Glutamatergic neuron (in vitro differentiated cells): ENCODE data around the gene HOTAIR. TPM values are rescaled to one million over a fixed set of nuclear protein-coding genes. Genes with fewer than 3 reads are reported as not detected.

ENCODE experiments used
- DNase-seq: peaks from one replicate; pipeline ENCODE4 v3.0.0; 2022
- H3K27ac Mint-ChIP-seq: one replicate; pipeline ENCODE4 v1.8.0; 2020; ENCODE audit warnings: mild to moderate bottlenecking, mixed read lengths, inconsistent platforms; ENCODE audit not compliant: unreplicated experiment
- H3K27me3 Mint-ChIP-seq: one replicate; pipeline ENCODE4 v1.8.0; 2020; ENCODE audit warnings: mild to moderate bottlenecking, moderate library complexity, mixed read lengths, inconsistent platforms; ENCODE audit not compliant: unreplicated experiment
- H3K36me3 Mint-ChIP-seq: one replicate; pipeline ENCODE4 v1.8.0; 2020; ENCODE audit warnings: mild to moderate bottlenecking, mixed read lengths, inconsistent platforms; ENCODE audit not compliant: unreplicated experiment
- H3K4me1 Mint-ChIP-seq: one replicate; pipeline ENCODE4 v1.8.0; 2020; ENCODE audit warnings: mild to moderate bottlenecking, low read depth, mixed read lengths, inconsistent platforms; ENCODE audit not compliant: unreplicated experiment
- H3K4me3 Mint-ChIP-seq: one replicate; pipeline ENCODE4 v1.8.0; 2020; ENCODE audit warnings: mild to moderate bottlenecking, mixed read lengths, inconsistent platforms; ENCODE audit not compliant: unreplicated experiment
- H3K9me3 Mint-ChIP-seq: one replicate; pipeline ENCODE4 v1.8.0; 2020; ENCODE audit warnings: mild to moderate bottlenecking, moderate library complexity, mixed read lengths, inconsistent platforms; ENCODE audit not compliant: unreplicated experiment
- total RNA-seq: library from RNA; stranded (reverse); fragmentation: NEBNext Ultra II Directional; extraction: Animal tissue kit (Norgen Biotek cat#: 25700); gene quantifications from one replicate; pipeline ENCODE4 v1.2.1, GENCODE V29; 2021; ENCODE audit not compliant: unreplicated experiment
- TF ChIP-seq, protein P1 (sequence below): fragments of 200-600 bp; sonication (generic); IDR thresholded peaks from one replicate; pipeline ENCODE4 v1.5.0; 2021; ENCODE audit not compliant: partially characterized antibody, unreplicated experiment

The HOTAIR gene
- total RNA-seq, 1 donor from 2014 or later, result not detected

DNA sequence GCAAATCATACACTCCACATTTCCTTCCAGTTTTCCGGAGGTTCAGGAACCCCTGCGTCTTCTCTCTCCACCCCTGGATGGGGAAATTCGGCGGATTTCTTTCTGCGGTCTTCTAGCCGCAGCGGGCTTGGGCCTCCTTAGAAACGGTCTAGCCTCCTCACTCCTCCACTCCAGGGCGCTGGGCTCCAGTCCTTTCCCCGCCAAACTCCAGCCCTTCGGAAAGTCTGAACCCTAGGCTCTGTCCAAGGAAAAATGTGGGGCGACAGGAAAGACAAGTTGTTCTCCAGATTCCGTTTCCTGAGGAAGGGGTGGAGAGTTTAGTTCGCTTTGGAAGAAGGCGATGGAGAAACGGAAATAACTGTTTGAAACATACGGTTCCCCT is 8.8 kb upstream of the HOTAIR start:
- Mint-ChIP-seq H3K27me3 (peaks cover 53% of the 10 kb centered on the region), H3K36me3 (no peaks in the 10 kb centered on the region), H3K9me3 (peaks cover 8% of the 10 kb centered on the region), H3K4me3 (no peak overlapping the region), H3K4me1 (no peaks in the 10 kb centered on the region), H3K27ac (no peak overlapping the region)
- TF ChIP-seq, protein P1, sequence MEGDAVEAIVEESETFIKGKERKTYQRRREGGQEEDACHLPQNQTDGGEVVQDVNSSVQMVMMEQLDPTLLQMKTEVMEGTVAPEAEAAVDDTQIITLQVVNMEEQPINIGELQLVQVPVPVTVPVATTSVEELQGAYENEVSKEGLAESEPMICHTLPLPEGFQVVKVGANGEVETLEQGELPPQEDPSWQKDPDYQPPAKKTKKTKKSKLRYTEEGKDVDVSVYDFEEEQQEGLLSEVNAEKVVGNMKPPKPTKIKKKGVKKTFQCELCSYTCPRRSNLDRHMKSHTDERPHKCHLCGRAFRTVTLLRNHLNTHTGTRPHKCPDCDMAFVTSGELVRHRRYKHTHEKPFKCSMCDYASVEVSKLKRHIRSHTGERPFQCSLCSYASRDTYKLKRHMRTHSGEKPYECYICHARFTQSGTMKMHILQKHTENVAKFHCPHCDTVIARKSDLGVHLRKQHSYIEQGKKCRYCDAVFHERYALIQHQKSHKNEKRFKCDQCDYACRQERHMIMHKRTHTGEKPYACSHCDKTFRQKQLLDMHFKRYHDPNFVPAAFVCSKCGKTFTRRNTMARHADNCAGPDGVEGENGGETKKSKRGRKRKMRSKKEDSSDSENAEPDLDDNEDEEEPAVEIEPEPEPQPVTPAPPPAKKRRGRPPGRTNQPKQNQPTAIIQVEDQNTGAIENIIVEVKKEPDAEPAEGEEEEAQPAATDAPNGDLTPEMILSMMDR, result no peak
- DNase-seq, result no peak

DNA sequence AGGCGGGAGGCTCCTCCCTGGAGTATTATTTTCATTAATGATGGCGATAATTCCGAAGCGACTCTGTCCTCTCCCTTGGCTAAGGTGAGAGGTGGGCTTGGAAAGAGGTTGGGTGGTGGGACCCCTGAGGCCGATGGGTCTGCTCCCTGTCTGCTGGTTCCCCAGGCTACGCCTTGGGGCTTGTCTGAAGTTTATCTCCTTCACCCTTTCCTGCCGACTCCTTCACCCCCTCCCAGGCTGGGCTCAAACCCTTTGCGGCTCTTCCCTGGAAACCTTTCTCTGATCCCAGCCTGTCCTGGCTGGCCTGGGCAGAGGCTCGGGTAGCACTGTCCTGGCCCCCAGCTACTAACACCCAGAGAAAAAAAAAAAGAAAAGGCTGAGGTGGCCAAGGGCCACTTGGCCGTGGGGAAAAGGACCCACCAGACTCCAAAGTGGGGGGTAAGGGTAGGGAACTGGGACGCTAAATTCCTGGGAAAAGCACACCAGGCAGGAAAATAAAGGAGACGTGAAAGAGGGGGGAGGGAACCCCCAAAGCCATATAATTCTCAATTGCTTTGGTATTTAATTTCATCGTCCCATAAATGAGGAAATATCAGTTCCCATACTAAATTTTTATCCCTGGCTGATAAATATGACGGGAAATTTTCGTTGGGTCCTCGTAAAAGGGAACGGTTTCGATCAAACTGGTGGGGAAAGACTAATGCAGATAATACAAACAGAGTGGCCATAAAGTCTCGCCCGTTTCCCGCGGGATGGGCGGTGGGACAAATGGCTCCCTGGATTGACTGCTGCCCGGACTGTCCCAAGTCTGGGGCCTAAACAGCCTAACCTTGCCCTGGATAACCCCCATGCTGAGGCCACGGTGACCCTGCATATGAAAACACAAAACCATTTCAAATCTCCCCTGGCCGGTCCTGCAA is 8.2 kb upstream of the HOTAIR start:
- Mint-ChIP-seq H3K4me1 (no peaks in the 10 kb centered on the region), H3K4me3 (no peak overlapping the region), H3K36me3 (no peaks in the 10 kb centered on the region), H3K27ac (no peak overlapping the region), H3K9me3 (peaks cover 8% of the 10 kb centered on the region), H3K27me3 (peaks cover 52% of the 10 kb centered on the region)
- DNase-seq, result no peak
- TF ChIP-seq, protein P1, result no peak

DNA sequence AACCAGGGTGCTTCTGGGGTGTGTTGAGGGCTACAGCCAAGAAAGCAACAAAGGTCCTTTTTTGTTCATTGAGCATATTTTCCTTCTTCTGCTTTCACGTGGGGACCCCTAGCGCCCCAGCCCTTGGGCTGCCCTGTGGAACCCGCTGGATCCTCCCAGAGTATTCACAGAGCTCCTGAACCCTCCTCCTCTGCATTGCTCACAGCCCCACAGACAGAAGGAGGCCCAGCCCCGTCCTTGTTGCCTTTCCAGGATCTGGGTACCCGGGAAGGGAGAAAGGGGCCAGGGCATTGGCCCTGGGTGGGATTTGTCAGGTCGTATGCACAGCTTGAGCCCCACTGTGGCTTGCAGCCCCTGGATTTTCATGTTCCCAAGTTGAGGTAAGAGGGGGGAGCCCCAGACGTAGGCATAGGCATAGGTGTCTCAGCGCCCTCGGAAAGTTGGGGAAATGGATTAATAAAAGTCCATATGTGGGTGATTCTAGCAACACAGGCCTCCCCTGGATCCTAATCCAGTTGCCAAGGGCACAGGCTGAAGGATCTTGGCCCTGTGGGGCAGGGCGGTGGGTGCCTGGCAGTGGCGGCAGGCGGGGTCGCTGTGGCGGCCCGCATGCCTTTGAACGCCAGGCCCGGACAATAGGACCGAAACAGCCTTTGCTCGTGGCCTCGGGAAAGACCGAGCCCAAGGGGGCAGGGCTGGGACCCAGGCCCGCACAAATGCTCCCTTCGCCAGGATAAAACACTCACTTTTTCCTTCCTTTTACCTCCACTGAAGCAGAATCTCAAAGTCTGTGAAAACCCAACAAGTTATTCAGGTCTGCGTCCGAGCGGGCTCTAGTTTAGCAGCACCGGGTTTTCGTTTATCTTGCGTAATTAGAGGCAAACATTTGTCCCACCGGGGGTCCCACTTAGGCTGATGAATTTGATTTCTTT is 7.1 kb upstream of the HOTAIR start:
- H3K27ac Mint-ChIP-seq, result no peak overlapping the region
- TF ChIP-seq, protein P1, result no peak
- peak; percentile 15 for DNase-seq
- H3K4me3 Mint-ChIP-seq, result no peak overlapping the region
- H3K36me3 Mint-ChIP-seq, result no peaks in the 10 kb centered on the region
- no peaks in the 10 kb centered on the region for H3K4me1 Mint-ChIP-seq
- H3K27me3 Mint-ChIP-seq, result peaks cover 48% of the 10 kb centered on the region
- H3K9me3 Mint-ChIP-seq, result peaks cover 10% of the 10 kb centered on the region

DNA sequence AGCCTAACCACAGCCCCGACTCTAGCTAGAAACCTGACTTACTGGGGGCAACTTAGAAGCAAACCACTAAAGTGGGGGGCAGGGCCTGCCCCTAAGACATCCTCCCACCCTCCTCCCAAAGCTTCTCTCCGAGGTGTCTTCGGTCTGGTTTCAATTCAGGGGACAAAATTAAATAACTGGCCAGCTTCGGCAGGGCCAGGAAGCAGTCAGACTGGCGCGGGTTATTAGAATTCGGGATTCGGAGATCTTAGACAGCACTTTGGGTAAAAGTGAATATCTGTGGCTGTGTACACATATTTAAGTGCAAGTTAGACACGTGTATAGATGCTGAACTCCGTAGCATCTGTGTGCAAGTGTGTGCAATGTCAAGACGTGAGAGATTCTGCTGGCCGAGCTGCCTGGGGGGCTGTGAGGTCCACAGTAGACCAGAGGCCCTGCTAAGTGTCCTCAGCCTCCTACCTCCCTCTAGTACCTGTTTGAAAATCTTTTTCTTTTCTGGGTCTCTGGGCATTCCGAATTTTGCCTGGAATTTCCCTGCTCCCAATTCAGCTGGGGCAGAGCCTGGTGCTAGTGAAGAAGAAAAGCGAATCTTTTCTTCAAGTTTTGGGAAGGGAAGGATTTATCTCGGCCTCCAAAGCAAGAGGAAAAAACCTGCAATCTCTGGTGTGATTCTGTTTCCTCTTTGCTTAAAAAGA is 6.2 kb upstream of the HOTAIR start:
- TF ChIP-seq, protein P1, result no peak
- H3K27ac Mint-ChIP-seq, result no peak overlapping the region
- H3K4me1 Mint-ChIP-seq, result no peaks in the 10 kb centered on the region
- H3K4me3 Mint-ChIP-seq, result no peak overlapping the region
- no peak for DNase-seq
- H3K9me3 Mint-ChIP-seq, result peaks cover 12% of the 10 kb centered on the region
- no peaks in the 10 kb centered on the region for H3K36me3 Mint-ChIP-seq
- peaks cover 47% of the 10 kb centered on the region for H3K27me3 Mint-ChIP-seq
